ENCODE measurements around the gene HOXA7.

DNA sequence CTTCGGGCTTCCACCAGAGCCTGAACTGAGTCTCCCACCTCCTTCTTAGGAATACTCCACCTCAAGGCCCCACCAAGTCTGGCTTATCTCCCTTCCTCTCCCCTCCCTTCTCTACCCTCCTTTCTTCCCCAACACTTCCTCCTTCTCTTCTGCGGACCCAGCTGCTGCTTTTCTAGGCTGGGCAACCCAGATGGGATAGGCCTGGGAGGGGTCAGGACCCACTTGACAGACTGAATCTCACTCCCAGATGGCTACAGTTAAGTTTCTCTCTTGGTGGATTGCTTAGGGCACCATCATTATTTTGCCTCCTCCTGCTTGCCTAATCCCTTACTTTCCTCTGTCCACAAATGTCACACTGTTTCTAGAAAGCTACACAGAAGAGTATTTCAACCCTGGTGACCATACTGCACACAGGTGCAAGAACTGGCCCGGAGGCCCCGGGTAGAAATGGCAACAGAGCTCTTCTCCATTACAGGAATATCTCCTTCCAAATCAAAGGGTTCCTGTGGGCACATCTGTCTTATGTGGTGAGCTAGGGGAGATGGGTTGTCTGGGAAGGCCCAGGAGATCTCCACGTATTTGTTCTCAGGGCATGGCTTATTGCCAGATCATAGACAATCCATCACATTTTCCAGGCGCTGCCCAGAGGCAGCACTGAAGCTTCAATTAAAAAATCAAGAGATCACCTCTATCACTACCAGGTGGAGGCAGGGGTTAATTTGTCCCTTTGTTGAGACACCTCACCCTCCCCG is 33.7 kb upstream of the HOXA7 start:
- TF ChIP-seq, protein P1, sequence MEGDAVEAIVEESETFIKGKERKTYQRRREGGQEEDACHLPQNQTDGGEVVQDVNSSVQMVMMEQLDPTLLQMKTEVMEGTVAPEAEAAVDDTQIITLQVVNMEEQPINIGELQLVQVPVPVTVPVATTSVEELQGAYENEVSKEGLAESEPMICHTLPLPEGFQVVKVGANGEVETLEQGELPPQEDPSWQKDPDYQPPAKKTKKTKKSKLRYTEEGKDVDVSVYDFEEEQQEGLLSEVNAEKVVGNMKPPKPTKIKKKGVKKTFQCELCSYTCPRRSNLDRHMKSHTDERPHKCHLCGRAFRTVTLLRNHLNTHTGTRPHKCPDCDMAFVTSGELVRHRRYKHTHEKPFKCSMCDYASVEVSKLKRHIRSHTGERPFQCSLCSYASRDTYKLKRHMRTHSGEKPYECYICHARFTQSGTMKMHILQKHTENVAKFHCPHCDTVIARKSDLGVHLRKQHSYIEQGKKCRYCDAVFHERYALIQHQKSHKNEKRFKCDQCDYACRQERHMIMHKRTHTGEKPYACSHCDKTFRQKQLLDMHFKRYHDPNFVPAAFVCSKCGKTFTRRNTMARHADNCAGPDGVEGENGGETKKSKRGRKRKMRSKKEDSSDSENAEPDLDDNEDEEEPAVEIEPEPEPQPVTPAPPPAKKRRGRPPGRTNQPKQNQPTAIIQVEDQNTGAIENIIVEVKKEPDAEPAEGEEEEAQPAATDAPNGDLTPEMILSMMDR (IDR thresholded peaks at IDR 0.05; ENCODE audit: low read depth, low read length, poor library complexity, severe bottlenecking): no peak
- TF ChIP-seq EZH2phosphoT487 (IDR thresholded peaks at IDR 0.05; ENCODE audit: borderline replicate concordance, low read length): peak; percentile 79; the same call in 1 of the 2 replicates
